Measurements from ENCODE around the gene RCAN1. TPM values are rescaled to one million over a fixed set of nuclear protein-coding genes. Genes with fewer than 3 reads are reported as not detected.

RCAN1 gene
- total RNA-seq: 10 to 100 TPM; 24.7 to 36.2 (median 29.4) TPM

DNA sequence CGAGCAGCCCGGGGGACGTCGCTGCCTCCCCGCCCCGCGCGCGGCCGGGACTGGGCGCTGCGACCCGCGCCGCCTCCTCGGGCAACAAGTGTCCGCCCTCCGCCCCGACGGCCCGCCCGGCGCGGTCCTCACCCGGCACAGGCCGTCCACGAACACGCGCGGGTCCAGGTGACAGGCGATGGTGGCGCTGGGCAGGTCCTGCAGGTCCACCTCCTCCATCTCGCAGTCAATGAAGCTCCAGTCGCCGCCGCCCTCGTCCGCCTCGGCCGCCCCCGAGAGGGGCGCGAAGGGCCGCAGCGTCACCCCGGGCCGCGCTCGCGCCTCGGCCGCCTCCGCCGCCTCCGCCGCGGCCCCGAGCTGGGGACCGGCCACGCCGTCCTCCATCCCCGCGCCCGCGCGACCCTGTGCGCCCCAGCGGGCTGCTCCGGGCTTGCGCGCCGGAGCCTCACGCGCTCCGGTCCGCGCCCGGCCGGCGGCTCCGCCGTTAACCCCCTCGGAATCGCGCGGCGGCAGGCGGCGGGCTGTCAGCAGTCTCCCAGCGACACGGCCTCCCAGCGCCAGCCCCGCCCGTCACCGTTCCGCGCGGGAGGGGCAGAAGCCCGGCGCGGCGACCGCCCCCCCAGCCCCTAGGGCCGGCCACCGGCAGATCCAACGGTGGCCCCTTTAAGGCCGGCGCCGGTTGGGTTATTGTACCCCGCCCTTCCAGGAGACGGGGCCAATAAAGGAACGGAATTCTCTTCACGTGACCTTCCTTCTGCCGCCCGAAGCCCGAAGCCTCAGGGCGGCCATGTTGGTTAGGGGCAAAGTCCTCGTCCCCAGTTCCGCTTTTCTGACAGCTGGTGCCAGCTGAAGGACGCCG is at the start of gene RCAN1:
RCAN1 (minus strand) TSS at position 486 of the 859 bp plus-strand sequence; CDS start at position 384, 102 bp downstream.
- peak; percentile 97 to 98 for ATAC-seq (ENCODE audit: low FRiP score in 2 of 2)
- DNase-seq: peak; percentile 91 to 95
- 0 to 1% methylated on average over 5 to 26 of the region's 121 CpGs for WGBS, 2 donors
- TF ChIP-seq POLR2AphosphoS5 (IDR thresholded peaks at IDR 0.05) (peak; percentile 48 to 73), POLR2A (IDR thresholded peaks at IDR 0.05) (peak in 1 of 4 donors; percentile 44), EP300 (IDR thresholded peaks at IDR 0.05) (no peak)
- TF ChIP-seq, protein P1, sequence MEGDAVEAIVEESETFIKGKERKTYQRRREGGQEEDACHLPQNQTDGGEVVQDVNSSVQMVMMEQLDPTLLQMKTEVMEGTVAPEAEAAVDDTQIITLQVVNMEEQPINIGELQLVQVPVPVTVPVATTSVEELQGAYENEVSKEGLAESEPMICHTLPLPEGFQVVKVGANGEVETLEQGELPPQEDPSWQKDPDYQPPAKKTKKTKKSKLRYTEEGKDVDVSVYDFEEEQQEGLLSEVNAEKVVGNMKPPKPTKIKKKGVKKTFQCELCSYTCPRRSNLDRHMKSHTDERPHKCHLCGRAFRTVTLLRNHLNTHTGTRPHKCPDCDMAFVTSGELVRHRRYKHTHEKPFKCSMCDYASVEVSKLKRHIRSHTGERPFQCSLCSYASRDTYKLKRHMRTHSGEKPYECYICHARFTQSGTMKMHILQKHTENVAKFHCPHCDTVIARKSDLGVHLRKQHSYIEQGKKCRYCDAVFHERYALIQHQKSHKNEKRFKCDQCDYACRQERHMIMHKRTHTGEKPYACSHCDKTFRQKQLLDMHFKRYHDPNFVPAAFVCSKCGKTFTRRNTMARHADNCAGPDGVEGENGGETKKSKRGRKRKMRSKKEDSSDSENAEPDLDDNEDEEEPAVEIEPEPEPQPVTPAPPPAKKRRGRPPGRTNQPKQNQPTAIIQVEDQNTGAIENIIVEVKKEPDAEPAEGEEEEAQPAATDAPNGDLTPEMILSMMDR (IDR thresholded peaks at IDR 0.05): peak in 1 of 6 experiments; percentile 31
- peak within 1 kb of the TSS; percentile 80 to 93 (median 92) for H3K27ac ChIP-seq
- H3K36me3 ChIP-seq: no peaks in the 10 kb centered on the region
- no peaks in the 10 kb centered on the region for H3K9me3 ChIP-seq
- H3K4me3 ChIP-seq: peak within 1 kb of the TSS; percentile 63 to 96 (median 94)
- no peaks in the 10 kb centered on the region for H3K27me3 ChIP-seq
- H3K4me1 ChIP-seq: peaks cover 16 to 30% (median 20%) of the 10 kb centered on the region in 4 donors

DNA sequence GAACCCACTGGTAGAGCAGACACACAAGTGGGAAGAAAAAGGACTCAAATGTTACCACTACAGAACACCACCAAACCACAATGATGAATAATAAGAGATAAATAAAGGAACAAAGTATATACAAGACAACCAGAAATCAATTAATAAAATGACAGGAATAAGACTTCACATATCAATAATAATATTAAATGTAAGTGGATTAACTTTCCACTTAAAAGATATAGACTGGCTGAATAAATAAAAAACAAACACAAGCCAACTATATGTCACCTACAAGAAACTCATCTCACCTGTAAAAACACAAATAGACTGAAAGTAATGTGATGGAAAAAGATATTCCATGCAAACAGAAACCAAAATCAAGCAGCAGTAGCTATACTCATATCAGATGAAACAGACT is 46.9 kb upstream of the RCAN1 start:
- H3K27me3 ChIP-seq: no peaks in the 10 kb centered on the region
- TF ChIP-seq, protein P1 (IDR thresholded peaks at IDR 0.05): no peak
- TF ChIP-seq POLR2A (IDR thresholded peaks at IDR 0.05) (no peak), EP300 (IDR thresholded peaks at IDR 0.05) (no peak), POLR2AphosphoS5 (IDR thresholded peaks at IDR 0.05) (no peak)

DNA sequence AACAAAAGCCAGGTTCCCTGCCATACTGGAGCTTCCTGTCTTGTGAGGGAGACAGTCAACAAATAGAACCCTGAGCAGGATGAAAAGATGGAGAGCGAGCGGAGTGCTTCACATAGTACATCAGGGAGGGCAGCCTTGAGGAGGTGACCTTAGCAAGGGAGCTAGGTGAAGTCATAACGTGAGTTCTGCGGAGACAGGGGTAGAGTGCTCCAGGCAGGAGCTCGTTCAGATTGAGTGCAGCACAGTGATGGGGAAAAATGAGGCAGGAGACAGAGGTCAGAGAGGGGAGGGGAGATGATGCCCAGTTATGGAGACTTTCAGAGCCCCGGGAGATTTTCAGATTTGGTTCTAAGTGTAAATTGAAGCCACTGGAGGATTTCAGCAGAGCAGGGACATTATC is 38.6 kb upstream of the RCAN1 start:
- Histone ChIP-seq H3K9me3 (peaks cover 0 to 11% (median 0%) of the 10 kb centered on the region in 4 donors), H3K4me3 (no peak overlapping the region), H3K4me1 (peaks cover 0 to 4% (median 0%) of the 10 kb centered on the region in 4 donors), H3K27ac (no peak overlapping the region), H3K36me3 (no peaks in the 10 kb centered on the region), H3K27me3 (no peaks in the 10 kb centered on the region)
- no peak for ATAC-seq (ENCODE audit: low FRiP score in 2 of 2)
- TF ChIP-seq, protein P1 (IDR thresholded peaks at IDR 0.05): no peak
- no peak for DNase-seq
- WGBS, 2 donors: 89 to 91% methylated on average over 6 of the region's 6 CpGs

More for the DNA sequence above, 46.9 kb upstream of the RCAN1 start:
- ATAC-seq (ENCODE audit: low FRiP score in 2 of 2) (no peak), DNase-seq (no peak)
- no peaks in the 10 kb centered on the region for H3K36me3 ChIP-seq
- H3K27ac ChIP-seq: no peak overlapping the region
- H3K9me3 ChIP-seq: peaks cover 11 to 16% (median 13%) of the 10 kb centered on the region in 4 donors
- H3K4me1 ChIP-seq: no peaks in the 10 kb centered on the region
- no peak overlapping the region for H3K4me3 ChIP-seq

DNA sequence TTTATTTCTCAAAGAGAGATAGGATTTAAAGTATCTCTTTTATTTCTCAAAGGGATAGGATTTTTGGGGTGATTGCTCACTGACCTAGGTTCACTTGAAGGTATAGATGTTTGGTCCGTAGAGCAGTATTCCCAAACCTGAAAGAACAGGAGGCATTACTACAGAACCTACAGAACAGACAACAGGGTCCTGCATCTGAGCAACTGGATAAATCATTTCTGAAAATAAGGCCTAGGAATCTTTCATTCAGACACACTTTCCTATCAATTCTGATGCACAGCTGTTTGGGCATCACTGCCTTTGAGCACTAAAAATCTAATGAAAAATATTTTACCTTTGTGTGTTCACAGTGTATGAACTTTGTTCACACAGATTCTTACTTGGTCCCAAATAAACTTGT is 36.7 kb upstream of the RCAN1 start:
- Histone ChIP-seq H3K4me3 (no peak overlapping the region), H3K36me3 (no peaks in the 10 kb centered on the region), H3K4me1 (peaks cover 0 to 4% (median 0%) of the 10 kb centered on the region in 4 donors), H3K9me3 (peaks cover 0 to 11% (median 0%) of the 10 kb centered on the region in 4 donors), H3K27ac (no peak overlapping the region), H3K27me3 (no peaks in the 10 kb centered on the region)
- WGBS, 2 donors: 82 to 94% methylated on average over 1 of the region's 1 CpG
- TF ChIP-seq, protein P1 (IDR thresholded peaks at IDR 0.05): no peak
- TF ChIP-seq POLR2A (IDR thresholded peaks at IDR 0.05): no peak
- no peak for TF ChIP-seq POLR2AphosphoS5 (IDR thresholded peaks at IDR 0.05)
- TF ChIP-seq EP300 (IDR thresholded peaks at IDR 0.05): no peak
- ATAC-seq (ENCODE audit: low FRiP score in 2 of 2) (no peak), DNase-seq (no peak)
